ENCODE measurements around the gene HOXB1. TPM values are rescaled to one million over a fixed set of nuclear protein-coding genes. Genes with fewer than 3 reads are reported as not detected.
"Not testable (repeated sequence)": the region's sequence is repeated elsewhere in the genome, so short reads cannot be mapped to it uniquely, and the experiment has no call there.

The HOXB1 gene
- total and polyA plus RNA-seq, 2 donors (not counting 3 experiments of a cell fraction or from before 2014, with no cell fraction given), result not detected

DNA sequence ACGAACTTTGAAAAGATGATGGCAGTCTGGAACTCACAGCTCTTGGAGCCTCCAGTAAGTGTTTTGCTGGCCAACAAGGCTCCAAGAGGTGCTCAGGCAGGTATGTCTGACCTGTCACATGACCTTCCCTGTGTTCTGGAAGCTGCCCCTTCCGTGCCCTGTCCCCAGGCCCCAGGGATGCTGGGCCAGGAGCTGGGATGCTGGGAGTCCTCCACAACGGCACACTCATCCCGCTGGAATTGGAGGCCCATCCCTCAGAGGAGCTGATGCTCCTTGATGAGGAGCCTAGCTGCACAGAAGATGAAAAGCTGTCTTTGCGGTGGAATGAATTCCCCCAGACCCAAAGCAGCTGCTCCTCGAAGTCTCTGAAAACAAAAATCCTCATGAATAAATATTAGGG is 47.8 kb downstream of the HOXB1 start:
- Histone ChIP-seq H4K20me1 (replicated peaks; ENCODE audit: control insufficient read depth, extremely low read depth, insufficient read depth, low read length) (no peaks in the 10 kb centered on the region), H3K27me3 (ENCODE audit: control insufficient read depth in 2 of 2, insufficient read depth in 2 of 2, low read length in 2 of 2) (peaks cover 6 to 22% of the 10 kb centered on the region in 2 experiments), H3K9me1 (replicated peaks; ENCODE audit: control insufficient read depth, extremely low read depth, insufficient read depth, low read length) (no peaks in the 10 kb centered on the region), H2AFZ (ENCODE audit: low read depth, low read length) (no peak overlapping the region), H3K36me3 (ENCODE audit: control insufficient read depth in 2 of 2, extremely low read depth in 1 of 2, insufficient read depth in 2 of 2, low read length in 2 of 2) (no peaks in the 10 kb centered on the region), H3K4me3 (replicated peaks in 1 of 3; ENCODE audit: insufficient read depth in 1 of 3, low read depth in 1 of 3, low read length in 3 of 3) (no peak overlapping the region), H3K9ac (replicated peaks; ENCODE audit: extremely low read depth, insufficient read depth, low read length) (no peak overlapping the region), H3K27ac (ENCODE audit: insufficient read depth, low read depth, low read length) (no peak overlapping the region), H3K79me2 (ENCODE audit: control insufficient read depth, insufficient read depth, low read length) (no peaks in the 10 kb centered on the region), H3K9me3 (replicated peaks; ENCODE audit: control insufficient read depth, insufficient read depth, low read length) (no peaks in the 10 kb centered on the region), H3K4me1 (ENCODE audit: control insufficient read depth, extremely low read depth, insufficient read depth, low read length) (peaks cover 2% of the 10 kb centered on the region), H3K4me2 (ENCODE audit: insufficient read depth, low read length) (no peak overlapping the region)
- TF ChIP-seq GATA2 (IDR thresholded peaks at IDR 0.05; ENCODE audit: insufficient read depth, insufficient read length, low read depth, low read length) (no peak), POLR2AphosphoS5 (IDR thresholded peaks at IDR 0.05; ENCODE audit: insufficient read depth, low read depth, low read length) (no peak), JUN (IDR thresholded peaks at IDR 0.05; ENCODE audit: borderline replicate concordance, insufficient read depth, insufficient read length, low read depth) (no peak), EZH2 (IDR thresholded peaks at IDR 0.05; ENCODE audit: borderline replicate concordance, low read depth, low read length, severe bottlenecking) (no peak), FOS (IDR thresholded peaks at IDR 0.05; ENCODE audit: borderline replicate concordance, insufficient read depth, low read length) (no peak), MYC (IDR thresholded peaks at IDR 0.05; ENCODE audit: low read depth, low read length) (no peak), MAX (IDR thresholded peaks at IDR 0.05; ENCODE audit: insufficient read depth, insufficient read length) (no peak), POLR2A (IDR thresholded peaks at IDR 0.05; ENCODE audit: low read depth, low read length) (no peak)
- TF ChIP-seq, protein P1, sequence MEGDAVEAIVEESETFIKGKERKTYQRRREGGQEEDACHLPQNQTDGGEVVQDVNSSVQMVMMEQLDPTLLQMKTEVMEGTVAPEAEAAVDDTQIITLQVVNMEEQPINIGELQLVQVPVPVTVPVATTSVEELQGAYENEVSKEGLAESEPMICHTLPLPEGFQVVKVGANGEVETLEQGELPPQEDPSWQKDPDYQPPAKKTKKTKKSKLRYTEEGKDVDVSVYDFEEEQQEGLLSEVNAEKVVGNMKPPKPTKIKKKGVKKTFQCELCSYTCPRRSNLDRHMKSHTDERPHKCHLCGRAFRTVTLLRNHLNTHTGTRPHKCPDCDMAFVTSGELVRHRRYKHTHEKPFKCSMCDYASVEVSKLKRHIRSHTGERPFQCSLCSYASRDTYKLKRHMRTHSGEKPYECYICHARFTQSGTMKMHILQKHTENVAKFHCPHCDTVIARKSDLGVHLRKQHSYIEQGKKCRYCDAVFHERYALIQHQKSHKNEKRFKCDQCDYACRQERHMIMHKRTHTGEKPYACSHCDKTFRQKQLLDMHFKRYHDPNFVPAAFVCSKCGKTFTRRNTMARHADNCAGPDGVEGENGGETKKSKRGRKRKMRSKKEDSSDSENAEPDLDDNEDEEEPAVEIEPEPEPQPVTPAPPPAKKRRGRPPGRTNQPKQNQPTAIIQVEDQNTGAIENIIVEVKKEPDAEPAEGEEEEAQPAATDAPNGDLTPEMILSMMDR (IDR thresholded peaks at IDR 0.05; ENCODE audit: extremely low read depth in 1 of 2, insufficient read depth in 1 of 2, low read depth in 1 of 2, low read length in 2 of 2), result no peak
- ChIA-PET POLR2A (no interaction called here), CTCF (interaction anchor here (0.6 to 1.3 kb wide), 5 partner anchors 9 to 147 kb away, joined by 3 to 6 read pairs (median 3); no protein-coding TSS in a partner anchor)
- BruUV-seq (replicated peaks), result no TSS peak
- no peak for FAIRE-seq
- no peak for DNase-seq (ENCODE audit: low read depth, low spot score)
- intact Hi-C loops (cut with micrococcal nuclease), result no loop called here
- dilution Hi-C loops (cut with MboI; ENCODE audit: extremely low pct_ligation_motif_present, low sequenced_read_pairs), result no loop called here

GRCh38 chr17:48482301-48482700 is 48.5 kb downstream of the HOXB1 start:
- H3K4me2 ChIP-seq (ENCODE audit: insufficient read depth, low read length); FAIRE-seq; intact Hi-C loops (cut with micrococcal nuclease); dilution Hi-C loops (cut with MboI; ENCODE audit: extremely low pct_ligation_motif_present, low sequenced_read_pairs); BruUV-seq (replicated peaks); H2AFZ ChIP-seq (ENCODE audit: low read depth, low read length); H3K36me3 ChIP-seq (ENCODE audit: control insufficient read depth in 2 of 2, extremely low read depth in 1 of 2, insufficient read depth in 2 of 2, low read length in 2 of 2); H3K27ac ChIP-seq (ENCODE audit: insufficient read depth, low read depth, low read length); DNase-seq (ENCODE audit: low read depth, low spot score); H3K79me2 ChIP-seq (ENCODE audit: control insufficient read depth, insufficient read depth, low read length); H3K9ac ChIP-seq (replicated peaks; ENCODE audit: extremely low read depth, insufficient read depth, low read length); H3K4me3 ChIP-seq (replicated peaks in 1 of 3; ENCODE audit: insufficient read depth in 1 of 3, low read depth in 1 of 3, low read length in 3 of 3); H4K20me1 ChIP-seq (replicated peaks; ENCODE audit: control insufficient read depth, extremely low read depth, insufficient read depth, low read length); H3K9me3 ChIP-seq (replicated peaks; ENCODE audit: control insufficient read depth, insufficient read depth, low read length); H3K4me1 ChIP-seq (ENCODE audit: control insufficient read depth, extremely low read depth, insufficient read depth, low read length); H3K9me1 ChIP-seq (replicated peaks; ENCODE audit: control insufficient read depth, extremely low read depth, insufficient read depth, low read length): not testable (repeated sequence)
- ChIA-PET POLR2A (interaction anchor here (0.6 kb wide), 1 partner anchor 396 kb away, joined by 4 read pairs; no protein-coding TSS in a partner anchor), CTCF (interaction anchor here (1.0 kb wide), 1 partner anchor 92 kb away, joined by 3 read pairs; no protein-coding TSS in a partner anchor)
- peaks cover 8 to 24% of the 10 kb centered on the region in 2 experiments for H3K27me3 ChIP-seq (ENCODE audit: control insufficient read depth in 2 of 2, insufficient read depth in 2 of 2, low read length in 2 of 2)
